Peyer's patch (tissue), 4 donors: Measurements from ENCODE around the gene CCDC85A.

Source experiments
- CTCF ChIP-seq, 6 experiments: fragments of 450-650 bp in 4 of 6; fragments of 200-600 bp in 2 of 6; sonication (generic) in 1 of 6; IDR thresholded peaks; one replicate each; pipeline ENCODE4 v1.5.1; 2017 to 2019; ENCODE audit warnings: antibody characterized with exemption in 6 of 6, mild to moderate bottlenecking in 3 of 6, moderate library complexity in 1 of 6
- POLR2A ChIP-seq, 2 donors: fragments of 450-650 bp; IDR thresholded peaks; one replicate each; pipeline ENCODE4 v1.5.1; 2017; ENCODE audit warnings: antibody characterized with exemption in 2 of 2, mild to moderate bottlenecking in 2 of 2, moderate library complexity in 2 of 2

GRCh38 chr2:56288838-56289580, 105.2 kb downstream of the CCDC85A start:
- TF ChIP-seq CTCF (IDR thresholded peaks at IDR 0.05) (peak in 2 of 6 experiments; percentile 27 to 29), POLR2A (IDR thresholded peaks at IDR 0.05) (no peak)
